Measurements from ENCODE around the gene SYK. TPM values are rescaled to one million over a fixed set of nuclear protein-coding genes. Genes with fewer than 3 reads are reported as not detected.

The SYK gene
- total RNA-seq, 1 donor from 2014 or later, result 29.2 TPM

- Histone ChIP-seq H3K27me3 (ENCODE audit: control insufficient read depth, insufficient read depth, low read length) (no peaks in the 10 kb centered on the region), H3K4me3 (ENCODE audit: low read depth, low read length) (no peak overlapping the region), H3K36me3 (ENCODE audit: control insufficient read depth, insufficient read depth, low read length) (peaks cover 3% of the 10 kb centered on the region)
- TF ChIP-seq, protein P1, sequence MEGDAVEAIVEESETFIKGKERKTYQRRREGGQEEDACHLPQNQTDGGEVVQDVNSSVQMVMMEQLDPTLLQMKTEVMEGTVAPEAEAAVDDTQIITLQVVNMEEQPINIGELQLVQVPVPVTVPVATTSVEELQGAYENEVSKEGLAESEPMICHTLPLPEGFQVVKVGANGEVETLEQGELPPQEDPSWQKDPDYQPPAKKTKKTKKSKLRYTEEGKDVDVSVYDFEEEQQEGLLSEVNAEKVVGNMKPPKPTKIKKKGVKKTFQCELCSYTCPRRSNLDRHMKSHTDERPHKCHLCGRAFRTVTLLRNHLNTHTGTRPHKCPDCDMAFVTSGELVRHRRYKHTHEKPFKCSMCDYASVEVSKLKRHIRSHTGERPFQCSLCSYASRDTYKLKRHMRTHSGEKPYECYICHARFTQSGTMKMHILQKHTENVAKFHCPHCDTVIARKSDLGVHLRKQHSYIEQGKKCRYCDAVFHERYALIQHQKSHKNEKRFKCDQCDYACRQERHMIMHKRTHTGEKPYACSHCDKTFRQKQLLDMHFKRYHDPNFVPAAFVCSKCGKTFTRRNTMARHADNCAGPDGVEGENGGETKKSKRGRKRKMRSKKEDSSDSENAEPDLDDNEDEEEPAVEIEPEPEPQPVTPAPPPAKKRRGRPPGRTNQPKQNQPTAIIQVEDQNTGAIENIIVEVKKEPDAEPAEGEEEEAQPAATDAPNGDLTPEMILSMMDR (IDR thresholded peaks at IDR 0.05; ENCODE audit: insufficient read depth, low read length, severe bottlenecking), result no peak
- FAIRE-seq (no peak), DNase-seq (ENCODE audit: low read depth) (no peak)
Measured at GRCh38 chr9:90822866-90823265, 21.2 kb downstream of the SYK start.

DNA sequence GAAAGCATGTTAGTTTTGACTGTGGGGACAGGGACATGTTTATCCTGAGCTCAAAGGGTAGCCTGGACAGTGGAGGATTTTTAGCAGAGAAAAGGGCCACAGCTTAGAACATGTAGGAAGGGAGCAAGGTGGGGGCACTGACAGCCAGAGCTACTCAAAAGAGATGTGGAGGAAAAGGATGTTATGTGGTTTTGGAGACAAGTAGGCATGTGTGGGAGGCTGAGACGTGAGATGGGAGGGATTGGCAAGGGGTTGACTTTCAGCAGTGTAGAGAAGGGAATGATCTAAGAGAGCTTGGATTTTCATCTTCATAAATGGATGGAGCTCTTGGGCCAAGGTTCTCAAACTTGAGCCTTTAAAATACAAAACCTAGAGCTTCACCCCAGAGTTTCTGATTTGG, 24.0 kb downstream of the SYK start:
- Histone ChIP-seq H3K36me3 (ENCODE audit: control insufficient read depth, insufficient read depth, low read length) (peaks cover 3% of the 10 kb centered on the region), H3K27me3 (ENCODE audit: control insufficient read depth, insufficient read depth, low read length) (no peaks in the 10 kb centered on the region), H3K4me3 (ENCODE audit: low read depth, low read length) (no peak overlapping the region)
- DNase-seq (ENCODE audit: low read depth), result no peak
- TF ChIP-seq, protein P1 (IDR thresholded peaks at IDR 0.05; ENCODE audit: insufficient read depth, low read length, severe bottlenecking), result no peak
- peak; percentile 7 for FAIRE-seq

DNA sequence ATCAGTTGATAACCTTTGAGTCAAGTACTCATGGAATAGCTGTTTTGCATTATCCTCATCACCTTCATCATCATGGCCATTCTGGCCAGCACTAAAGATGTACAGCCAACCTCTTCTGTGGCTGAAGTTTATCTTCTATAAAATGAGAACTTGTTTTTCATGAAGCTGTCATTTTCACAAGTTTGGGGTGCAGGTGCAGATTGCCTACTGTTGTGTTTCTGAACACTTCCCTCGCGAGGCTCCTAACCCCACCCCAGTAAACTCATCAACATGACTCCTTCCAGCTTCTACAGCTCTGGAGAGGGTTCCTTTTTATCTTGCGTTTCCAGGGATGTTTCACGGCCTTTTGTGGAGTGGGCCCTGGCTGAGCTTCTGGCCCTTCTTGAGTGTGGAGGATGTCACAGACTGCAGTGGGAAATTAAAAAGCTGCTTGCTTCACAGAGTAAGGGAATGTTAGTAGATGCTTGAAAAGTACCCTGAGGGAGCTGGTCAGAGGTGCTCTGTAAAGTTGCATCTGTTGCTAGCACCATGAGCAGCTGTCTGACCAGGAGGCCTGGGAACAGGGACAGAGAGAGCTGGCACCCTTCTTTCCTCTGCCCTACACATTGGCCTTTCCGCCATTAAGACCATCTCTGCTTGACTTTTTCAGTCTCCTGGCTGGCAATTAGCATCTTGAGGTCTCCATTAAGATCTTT, 24.9 kb downstream of the SYK start:
- TF ChIP-seq, protein P1 (IDR thresholded peaks at IDR 0.05; ENCODE audit: insufficient read depth, low read length, severe bottlenecking), result no peak
- Histone ChIP-seq H3K27me3 (ENCODE audit: control insufficient read depth, insufficient read depth, low read length) (no peaks in the 10 kb centered on the region), H3K4me3 (ENCODE audit: low read depth, low read length) (no peak overlapping the region), H3K36me3 (ENCODE audit: control insufficient read depth, insufficient read depth, low read length) (peaks cover 3% of the 10 kb centered on the region)
- DNase-seq (ENCODE audit: low read depth) (no peak), FAIRE-seq (no peak)

- DNase-seq (ENCODE audit: low read depth) (no peak), FAIRE-seq (no peak)
- peaks cover 4% of the 10 kb centered on the region for H3K36me3 ChIP-seq (ENCODE audit: control insufficient read depth, insufficient read depth, low read length)
- TF ChIP-seq, protein P1 (IDR thresholded peaks at IDR 0.05; ENCODE audit: insufficient read depth, low read length, severe bottlenecking), result no peak
- no peaks in the 10 kb centered on the region for H3K27me3 ChIP-seq (ENCODE audit: control insufficient read depth, insufficient read depth, low read length)
- no peak overlapping the region for H3K4me3 ChIP-seq (ENCODE audit: low read depth, low read length)
Measured at GRCh38 chr9:90827181-90827871, 25.7 kb downstream of the SYK start.

- H3K36me3 ChIP-seq (ENCODE audit: control insufficient read depth, insufficient read depth, low read length), result peaks cover 6% of the 10 kb centered on the region
Measured at GRCh38 chr9:90830051-90830450, 28.4 kb downstream of the SYK start.

More at GRCh38 chr9:90830051-90830450, 28.4 kb downstream of the SYK start:
- TF ChIP-seq, protein P1 (IDR thresholded peaks at IDR 0.05; ENCODE audit: insufficient read depth, low read length, severe bottlenecking), result no peak
- DNase-seq (ENCODE audit: low read depth) (no peak), FAIRE-seq (no peak)
- no peaks in the 10 kb centered on the region for H3K27me3 ChIP-seq (ENCODE audit: control insufficient read depth, insufficient read depth, low read length)
- H3K4me3 ChIP-seq (ENCODE audit: low read depth, low read length), result no peak overlapping the region

All from bronchial epithelial cell (primary cell).